Measurements from ENCODE around the gene GALNT18.

DNA sequence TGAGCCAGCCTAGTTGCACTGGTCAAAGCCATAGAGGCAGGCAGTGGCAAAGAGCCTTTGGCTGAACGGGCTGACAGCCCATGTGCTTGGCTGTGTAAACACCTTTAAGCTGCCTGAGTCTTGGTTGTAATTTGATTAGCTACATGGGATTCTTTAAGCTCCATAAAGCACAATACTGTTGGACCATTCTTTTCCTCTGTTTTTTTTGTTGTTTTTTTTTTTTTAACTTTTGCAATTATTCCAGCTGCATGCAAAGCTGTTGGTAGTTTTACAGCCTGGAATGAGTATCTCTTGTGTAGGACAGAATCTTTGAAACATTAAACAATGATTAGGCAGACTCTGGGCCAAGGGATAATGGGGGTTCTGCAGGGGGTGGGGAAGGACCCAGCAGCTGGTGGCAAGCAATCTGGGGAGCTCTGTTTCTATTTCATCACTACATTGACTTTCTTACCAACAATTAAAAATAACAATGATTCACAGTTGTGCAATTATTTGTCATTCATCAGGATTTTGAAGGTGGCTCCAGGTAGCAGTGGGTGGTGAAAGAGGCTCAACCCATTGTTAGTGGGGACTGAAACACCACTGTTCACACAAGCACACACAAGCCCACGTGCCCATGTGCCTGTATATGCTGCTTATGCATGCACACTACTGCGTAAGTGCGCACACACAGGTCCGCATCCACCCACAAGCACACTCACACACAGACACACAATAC is 199.2 kb downstream of the GALNT18 start:
- TF ChIP-seq, protein P1, sequence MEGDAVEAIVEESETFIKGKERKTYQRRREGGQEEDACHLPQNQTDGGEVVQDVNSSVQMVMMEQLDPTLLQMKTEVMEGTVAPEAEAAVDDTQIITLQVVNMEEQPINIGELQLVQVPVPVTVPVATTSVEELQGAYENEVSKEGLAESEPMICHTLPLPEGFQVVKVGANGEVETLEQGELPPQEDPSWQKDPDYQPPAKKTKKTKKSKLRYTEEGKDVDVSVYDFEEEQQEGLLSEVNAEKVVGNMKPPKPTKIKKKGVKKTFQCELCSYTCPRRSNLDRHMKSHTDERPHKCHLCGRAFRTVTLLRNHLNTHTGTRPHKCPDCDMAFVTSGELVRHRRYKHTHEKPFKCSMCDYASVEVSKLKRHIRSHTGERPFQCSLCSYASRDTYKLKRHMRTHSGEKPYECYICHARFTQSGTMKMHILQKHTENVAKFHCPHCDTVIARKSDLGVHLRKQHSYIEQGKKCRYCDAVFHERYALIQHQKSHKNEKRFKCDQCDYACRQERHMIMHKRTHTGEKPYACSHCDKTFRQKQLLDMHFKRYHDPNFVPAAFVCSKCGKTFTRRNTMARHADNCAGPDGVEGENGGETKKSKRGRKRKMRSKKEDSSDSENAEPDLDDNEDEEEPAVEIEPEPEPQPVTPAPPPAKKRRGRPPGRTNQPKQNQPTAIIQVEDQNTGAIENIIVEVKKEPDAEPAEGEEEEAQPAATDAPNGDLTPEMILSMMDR (IDR thresholded peaks at IDR 0.05): no peak
- no peak for TF ChIP-seq POLR2A (IDR thresholded peaks at IDR 0.05)

Data from body of pancreas (tissue), 4 donors.